ENCODE data around the gene RPTOR. TPM values are rescaled to one million over a fixed set of nuclear protein-coding genes. Genes with fewer than 3 reads are reported as not detected.

Gene RPTOR
- total and polyA plus RNA-seq, 10 of the 15 experiments (the other 5 are each of a cell fraction or from before 2014, with no cell fraction given) = 0.18 to 32.1 (median 7.8) TPM

- TF ChIP-seq, protein P1, sequence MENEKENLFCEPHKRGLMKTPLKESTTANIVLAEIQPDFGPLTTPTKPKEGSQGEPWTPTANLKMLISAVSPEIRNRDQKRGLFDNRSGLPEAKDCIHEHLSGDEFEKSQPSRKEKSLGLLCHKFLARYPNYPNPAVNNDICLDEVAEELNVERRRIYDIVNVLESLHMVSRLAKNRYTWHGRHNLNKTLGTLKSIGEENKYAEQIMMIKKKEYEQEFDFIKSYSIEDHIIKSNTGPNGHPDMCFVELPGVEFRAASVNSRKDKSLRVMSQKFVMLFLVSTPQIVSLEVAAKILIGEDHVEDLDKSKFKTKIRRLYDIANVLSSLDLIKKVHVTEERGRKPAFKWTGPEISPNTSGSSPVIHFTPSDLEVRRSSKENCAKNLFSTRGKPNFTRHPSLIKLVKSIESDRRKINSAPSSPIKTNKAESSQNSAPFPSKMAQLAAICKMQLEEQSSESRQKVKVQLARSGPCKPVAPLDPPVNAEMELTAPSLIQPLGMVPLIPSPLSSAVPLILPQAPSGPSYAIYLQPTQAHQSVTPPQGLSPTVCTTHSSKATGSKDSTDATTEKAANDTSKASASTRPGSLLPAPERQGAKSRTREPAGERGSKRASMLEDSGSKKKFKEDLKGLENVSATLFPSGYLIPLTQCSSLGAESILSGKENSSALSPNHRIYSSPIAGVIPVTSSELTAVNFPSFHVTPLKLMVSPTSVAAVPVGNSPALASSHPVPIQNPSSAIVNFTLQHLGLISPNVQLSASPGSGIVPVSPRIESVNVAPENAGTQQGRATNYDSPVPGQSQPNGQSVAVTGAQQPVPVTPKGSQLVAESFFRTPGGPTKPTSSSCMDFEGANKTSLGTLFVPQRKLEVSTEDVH (IDR thresholded peaks at IDR 0.05; ENCODE audit: low read depth, partially characterized antibody) = no peak
- TF ChIP-seq, protein P2, sequence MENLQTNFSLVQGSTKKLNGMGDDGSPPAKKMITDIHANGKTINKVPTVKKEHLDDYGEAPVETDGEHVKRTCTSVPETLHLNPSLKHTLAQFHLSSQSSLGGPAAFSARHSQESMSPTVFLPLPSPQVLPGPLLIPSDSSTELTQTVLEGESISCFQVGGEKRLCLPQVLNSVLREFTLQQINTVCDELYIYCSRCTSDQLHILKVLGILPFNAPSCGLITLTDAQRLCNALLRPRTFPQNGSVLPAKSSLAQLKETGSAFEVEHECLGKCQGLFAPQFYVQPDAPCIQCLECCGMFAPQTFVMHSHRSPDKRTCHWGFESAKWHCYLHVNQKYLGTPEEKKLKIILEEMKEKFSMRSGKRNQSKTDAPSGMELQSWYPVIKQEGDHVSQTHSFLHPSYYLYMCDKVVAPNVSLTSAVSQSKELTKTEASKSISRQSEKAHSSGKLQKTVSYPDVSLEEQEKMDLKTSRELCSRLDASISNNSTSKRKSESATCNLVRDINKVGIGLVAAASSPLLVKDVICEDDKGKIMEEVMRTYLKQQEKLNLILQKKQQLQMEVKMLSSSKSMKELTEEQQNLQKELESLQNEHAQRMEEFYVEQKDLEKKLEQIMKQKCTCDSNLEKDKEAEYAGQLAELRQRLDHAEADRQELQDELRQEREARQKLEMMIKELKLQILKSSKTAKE (IDR thresholded peaks at IDR 0.05; ENCODE audit: low read depth, poor library complexity, severe bottlenecking) = no peak
- TF ChIP-seq MTA2 (IDR thresholded peaks at IDR 0.05; ENCODE audit: low read depth) = no peak
Measured at GRCh38 chr17:80913928-80914821, 369.5 kb downstream of the RPTOR start (continued).

- H3K4me3 ChIP-seq = no peak overlapping the region
- H3K36me3 ChIP-seq (ENCODE audit: control insufficient read depth in 2 of 2, insufficient read depth in 2 of 2, low read length in 1 of 2) = peaks cover 4 to 8% of the 10 kb centered on the region in 2 experiments; a peak in 3 of 4 replicates
- no TSS peak for BruUV-seq (replicated peaks)
- no peak overlapping the region for H3K4me2 ChIP-seq (ENCODE audit: control insufficient read depth, insufficient read depth)
- H3K9me3 ChIP-seq (replicated peaks; ENCODE audit: control insufficient read depth, insufficient read depth, low read length) = peaks cover 21% of the 10 kb centered on the region; the same call in 2 of the 3 replicates
- intact Hi-C loops (cut with micrococcal nuclease; ENCODE audit: unreplicated experiment) = no loop called here
- ChIA-PET POLR2A (no interaction called here), RAD21 (ENCODE audit: unreplicated experiment) (no interaction called here), SMC1A (ENCODE audit: uncharacterized antibody, unreplicated experiment) (no interaction called here), CTCF (interaction anchor here (1.2 kb wide), 2 partner anchors 9 to 17 kb away, joined by 3 read pairs; no protein-coding TSS in a partner anchor)
- H3K27ac ChIP-seq (ENCODE audit: control insufficient read depth, insufficient read depth) = no peak overlapping the region
- no peak overlapping the region for H3K9ac ChIP-seq (ENCODE audit: control insufficient read depth, insufficient read depth, low read length)
- FAIRE-seq = no peak
- no peak for DNase-seq (ENCODE audit: low read depth, low spot score)
- no peak for ATAC-seq
- no peaks in the 10 kb centered on the region for H3K27me3 ChIP-seq (replicated peaks in 1 of 2; ENCODE audit: control insufficient read depth in 2 of 2, insufficient read depth in 2 of 2, low read length in 1 of 2)
- no peak overlapping the region for H2AFZ ChIP-seq (ENCODE audit: control insufficient read depth, low read depth, low read length)
- WGBS (ENCODE audit: insufficient coverage, insufficient replicate concordance, low lambda C conversion rate, missing lambda C conversion rate) = 94% methylated on average over 8 of the region's 8 CpGs
- H3K4me1 ChIP-seq (ENCODE audit: control insufficient read depth, insufficient read depth, low read length) = peaks cover 17% of the 10 kb centered on the region
- no peaks in the 10 kb centered on the region for H4K20me1 ChIP-seq (ENCODE audit: control insufficient read depth, insufficient read depth)
- in situ Hi-C loops (cut with MboI) = no loop called here
- no peaks in the 10 kb centered on the region for H3K79me2 ChIP-seq (ENCODE audit: control insufficient read depth, insufficient read depth, low read length)
- TF ChIP-seq TCF3 (IDR thresholded peaks at IDR 0.05; ENCODE audit: borderline replicate concordance, insufficient read depth, low read depth, low read length) (no peak), MXI1 (IDR thresholded peaks at IDR 0.05; ENCODE audit: low read depth, low read length) (no peak), MTA3 (IDR thresholded peaks at IDR 0.05; ENCODE audit: borderline replicate concordance, low read length) (no peak)
- TF ChIP-seq, protein P3, sequence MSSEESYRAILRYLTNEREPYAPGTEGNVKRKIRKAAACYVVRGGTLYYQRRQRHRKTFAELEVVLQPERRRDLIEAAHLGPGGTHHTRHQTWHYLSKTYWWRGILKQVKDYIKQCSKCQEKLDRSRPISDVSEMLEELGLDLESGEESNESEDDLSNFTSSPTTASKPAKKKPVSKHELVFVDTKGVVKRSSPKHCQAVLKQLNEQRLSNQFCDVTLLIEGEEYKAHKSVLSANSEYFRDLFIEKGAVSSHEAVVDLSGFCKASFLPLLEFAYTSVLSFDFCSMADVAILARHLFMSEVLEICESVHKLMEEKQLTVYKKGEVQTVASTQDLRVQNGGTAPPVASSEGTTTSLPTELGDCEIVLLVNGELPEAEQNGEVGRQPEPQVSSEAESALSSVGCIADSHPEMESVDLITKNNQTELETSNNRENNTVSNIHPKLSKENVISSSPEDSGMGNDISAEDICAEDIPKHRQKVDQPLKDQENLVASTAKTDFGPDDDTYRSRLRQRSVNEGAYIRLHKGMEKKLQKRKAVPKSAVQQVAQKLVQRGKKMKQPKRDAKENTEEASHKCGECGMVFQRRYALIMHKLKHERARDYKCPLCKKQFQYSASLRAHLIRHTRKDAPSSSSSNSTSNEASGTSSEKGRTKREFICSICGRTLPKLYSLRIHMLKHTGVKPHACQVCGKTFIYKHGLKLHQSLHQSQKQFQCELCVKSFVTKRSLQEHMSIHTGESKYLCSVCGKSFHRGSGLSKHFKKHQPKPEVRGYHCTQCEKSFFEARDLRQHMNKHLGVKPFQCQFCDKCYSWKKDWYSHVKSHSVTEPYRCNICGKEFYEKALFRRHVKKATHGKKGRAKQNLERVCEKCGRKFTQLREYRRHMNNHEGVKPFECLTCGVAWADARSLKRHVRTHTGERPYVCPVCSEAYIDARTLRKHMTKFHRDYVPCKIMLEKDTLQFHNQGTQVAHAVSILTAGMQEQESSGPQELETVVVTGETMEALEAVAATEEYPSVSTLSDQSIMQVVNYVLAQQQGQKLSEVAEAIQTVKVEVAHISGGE (CRISPR knock-in tag; IDR thresholded peaks at IDR 0.05) = no peak
Measured at GRCh38 chr17:80916246-80916645, 371.6 kb downstream of the RPTOR start.
